ENCODE data around the gene RBBP7.

RBBP7 gene

DNA sequence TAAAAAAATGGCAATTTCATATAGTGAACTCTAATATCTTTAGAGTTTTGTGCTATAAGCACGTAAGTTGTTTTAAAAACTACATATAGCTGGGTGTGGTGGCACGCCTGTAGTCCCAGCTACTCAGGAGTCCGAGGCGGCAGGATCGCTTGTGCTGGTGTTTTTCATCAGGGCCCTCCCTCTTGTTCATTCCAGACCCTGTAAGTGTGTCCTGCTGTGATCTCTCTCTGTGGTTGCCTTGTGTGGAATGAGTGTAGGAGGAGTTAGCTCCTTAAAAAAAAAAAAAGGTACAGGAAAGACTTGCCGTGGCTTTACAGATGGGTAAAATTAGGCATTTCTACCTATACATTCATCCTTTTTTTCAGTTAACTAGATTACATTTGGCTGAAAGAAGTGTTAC, 35.4 kb downstream of the RBBP7 start:
- peaks cover 16% of the 10 kb centered on the region for H3K4me1 ChIP-seq
- no peak overlapping the region for H3K9ac ChIP-seq
- H3K4me2 ChIP-seq (ENCODE audit: low read length), result no peak overlapping the region
- H3K4me3 ChIP-seq (ENCODE audit: low read depth, low read length), result no peak overlapping the region
- no peaks in the 10 kb centered on the region for H3K9me3 ChIP-seq (ENCODE audit: control insufficient read depth, low read length)
- TF ChIP-seq, protein P1, sequence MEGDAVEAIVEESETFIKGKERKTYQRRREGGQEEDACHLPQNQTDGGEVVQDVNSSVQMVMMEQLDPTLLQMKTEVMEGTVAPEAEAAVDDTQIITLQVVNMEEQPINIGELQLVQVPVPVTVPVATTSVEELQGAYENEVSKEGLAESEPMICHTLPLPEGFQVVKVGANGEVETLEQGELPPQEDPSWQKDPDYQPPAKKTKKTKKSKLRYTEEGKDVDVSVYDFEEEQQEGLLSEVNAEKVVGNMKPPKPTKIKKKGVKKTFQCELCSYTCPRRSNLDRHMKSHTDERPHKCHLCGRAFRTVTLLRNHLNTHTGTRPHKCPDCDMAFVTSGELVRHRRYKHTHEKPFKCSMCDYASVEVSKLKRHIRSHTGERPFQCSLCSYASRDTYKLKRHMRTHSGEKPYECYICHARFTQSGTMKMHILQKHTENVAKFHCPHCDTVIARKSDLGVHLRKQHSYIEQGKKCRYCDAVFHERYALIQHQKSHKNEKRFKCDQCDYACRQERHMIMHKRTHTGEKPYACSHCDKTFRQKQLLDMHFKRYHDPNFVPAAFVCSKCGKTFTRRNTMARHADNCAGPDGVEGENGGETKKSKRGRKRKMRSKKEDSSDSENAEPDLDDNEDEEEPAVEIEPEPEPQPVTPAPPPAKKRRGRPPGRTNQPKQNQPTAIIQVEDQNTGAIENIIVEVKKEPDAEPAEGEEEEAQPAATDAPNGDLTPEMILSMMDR (IDR thresholded peaks at IDR 0.05), result no peak
- no peaks in the 10 kb centered on the region for H3K79me2 ChIP-seq
- peak overlapping the region; percentile 49 for H3K27ac ChIP-seq
- H3K36me3 ChIP-seq (ENCODE audit: control insufficient read depth, insufficient read depth, low read length), result no peaks in the 10 kb centered on the region
- H2AFZ ChIP-seq, result no peak overlapping the region
- H3K27me3 ChIP-seq (ENCODE audit: control insufficient read depth, insufficient read depth, low read length), result no peaks in the 10 kb centered on the region

DNA sequence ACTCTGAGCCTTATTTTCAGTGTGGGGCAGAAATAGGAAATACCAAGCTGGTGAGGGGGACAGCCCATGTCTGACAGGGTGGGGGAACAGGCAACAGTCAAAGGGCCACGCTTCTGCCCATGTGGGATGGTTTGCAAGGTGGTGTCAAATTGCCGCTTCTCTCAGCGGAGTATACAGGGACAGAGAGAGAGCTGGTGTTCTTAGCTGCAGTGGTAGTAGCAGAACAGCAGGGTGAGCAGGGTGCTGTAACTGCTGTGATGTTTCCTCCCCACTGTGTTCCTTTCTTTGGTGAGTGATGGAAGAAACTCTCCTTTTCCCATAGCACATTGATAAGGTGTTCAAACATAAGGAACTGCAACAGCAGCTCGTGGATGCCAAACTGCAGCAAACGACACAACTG, 37.9 kb downstream of the RBBP7 start:
- Histone ChIP-seq H3K4me3 (ENCODE audit: low read depth, low read length) (peak overlapping the region; percentile 25), H3K27me3 (ENCODE audit: control insufficient read depth, insufficient read depth, low read length) (no peaks in the 10 kb centered on the region)

DNA sequence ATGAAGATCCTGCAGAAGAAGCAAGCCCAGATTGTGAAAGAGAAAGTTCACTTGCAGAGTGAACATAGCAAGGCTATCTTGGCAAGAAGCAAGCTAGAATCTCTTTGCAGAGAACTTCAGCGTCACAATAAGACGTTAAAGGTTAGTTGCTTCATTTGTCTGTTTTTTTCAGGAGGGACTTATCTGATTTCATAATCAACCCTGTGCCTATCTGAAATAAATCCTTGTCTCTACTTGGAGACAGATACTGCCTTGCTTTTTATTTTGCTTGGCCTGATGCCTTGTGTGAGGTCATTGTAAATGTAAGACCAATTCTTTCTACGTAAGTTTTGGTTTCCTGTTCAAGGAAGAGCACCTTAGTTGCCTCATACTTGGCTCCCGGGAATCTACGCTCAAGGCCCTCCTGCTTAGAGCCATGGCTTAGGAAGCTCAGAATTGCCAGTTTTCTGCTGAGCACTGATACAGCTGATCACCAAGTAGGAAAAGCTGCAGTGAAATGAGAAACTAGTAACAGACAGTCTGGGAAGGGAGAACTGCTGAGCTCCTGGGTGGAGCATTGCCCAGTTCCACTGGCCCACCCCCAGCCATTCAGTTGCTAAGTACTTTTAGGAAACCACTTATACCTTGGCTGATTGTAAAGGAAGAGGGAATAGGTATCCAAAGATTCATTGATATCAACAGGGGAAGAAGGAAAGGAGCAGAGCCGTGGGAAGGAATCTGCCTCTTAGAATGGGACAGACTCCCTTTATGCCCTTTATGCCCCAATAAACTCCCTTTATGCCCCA, 41.8 kb downstream of the RBBP7 start:
- Histone ChIP-seq H3K9me3 (ENCODE audit: control insufficient read depth, low read length) (no peaks in the 10 kb centered on the region), H2AFZ (no peak overlapping the region), H3K4me3 (ENCODE audit: low read depth, low read length) (no peak overlapping the region), H3K9ac (no peak overlapping the region), H3K27ac (peak overlapping the region; percentile 82), H3K4me2 (ENCODE audit: low read length) (peak overlapping the region; percentile 22), H3K36me3 (ENCODE audit: control insufficient read depth, insufficient read depth, low read length) (no peaks in the 10 kb centered on the region), H3K27me3 (ENCODE audit: control insufficient read depth, insufficient read depth, low read length) (no peaks in the 10 kb centered on the region), H3K4me1 (no peaks in the 10 kb centered on the region), H3K79me2 (no peaks in the 10 kb centered on the region)
- TF ChIP-seq, protein P1 (IDR thresholded peaks at IDR 0.05), result no peak

More for the DNA sequence above, 37.9 kb downstream of the RBBP7 start:
- Histone ChIP-seq H3K9me3 (ENCODE audit: control insufficient read depth, low read length) (no peaks in the 10 kb centered on the region), H2AFZ (no peak overlapping the region), H3K4me1 (peaks cover 9% of the 10 kb centered on the region), H3K79me2 (no peaks in the 10 kb centered on the region), H3K4me2 (ENCODE audit: low read length) (peak overlapping the region; percentile 42), H3K36me3 (ENCODE audit: control insufficient read depth, insufficient read depth, low read length) (no peaks in the 10 kb centered on the region), H3K9ac (no peak overlapping the region), H3K27ac (no peak overlapping the region)
- TF ChIP-seq, protein P1 (IDR thresholded peaks at IDR 0.05), result no peak

DNA sequence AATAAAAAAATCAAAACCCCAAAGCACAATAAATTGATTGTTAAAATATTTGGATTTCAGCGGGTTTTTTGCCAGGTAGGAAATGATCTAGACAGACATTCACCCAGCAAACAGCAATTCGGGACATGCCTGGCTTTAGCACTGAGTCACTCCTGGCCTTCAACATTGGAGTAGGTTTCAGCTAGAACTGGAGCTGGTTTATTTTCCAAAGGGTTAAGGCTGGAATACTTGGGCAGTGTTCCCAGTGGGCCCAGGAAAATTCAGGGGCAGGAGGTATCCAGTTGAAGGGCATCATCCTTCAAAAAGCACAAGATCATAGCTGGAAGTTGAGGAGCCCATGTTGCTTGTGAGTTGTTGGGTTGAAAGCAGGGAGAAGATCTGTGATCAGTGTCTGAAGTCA, 42.9 kb downstream of the RBBP7 start:
- H3K4me1 ChIP-seq, result no peaks in the 10 kb centered on the region
- no peak overlapping the region for H3K4me2 ChIP-seq (ENCODE audit: low read length)
- H3K9me3 ChIP-seq (ENCODE audit: control insufficient read depth, low read length), result no peaks in the 10 kb centered on the region
- TF ChIP-seq, protein P1 (IDR thresholded peaks at IDR 0.05), result no peak
- H2AFZ ChIP-seq, result no peak overlapping the region
- H3K9ac ChIP-seq, result no peak overlapping the region
- H3K36me3 ChIP-seq (ENCODE audit: control insufficient read depth, insufficient read depth, low read length), result no peaks in the 10 kb centered on the region
- H3K27me3 ChIP-seq (ENCODE audit: control insufficient read depth, insufficient read depth, low read length), result no peaks in the 10 kb centered on the region
- no peaks in the 10 kb centered on the region for H3K79me2 ChIP-seq
- H3K27ac ChIP-seq, result no peak overlapping the region
- H3K4me3 ChIP-seq (ENCODE audit: low read depth, low read length), result no peak overlapping the region

DNA sequence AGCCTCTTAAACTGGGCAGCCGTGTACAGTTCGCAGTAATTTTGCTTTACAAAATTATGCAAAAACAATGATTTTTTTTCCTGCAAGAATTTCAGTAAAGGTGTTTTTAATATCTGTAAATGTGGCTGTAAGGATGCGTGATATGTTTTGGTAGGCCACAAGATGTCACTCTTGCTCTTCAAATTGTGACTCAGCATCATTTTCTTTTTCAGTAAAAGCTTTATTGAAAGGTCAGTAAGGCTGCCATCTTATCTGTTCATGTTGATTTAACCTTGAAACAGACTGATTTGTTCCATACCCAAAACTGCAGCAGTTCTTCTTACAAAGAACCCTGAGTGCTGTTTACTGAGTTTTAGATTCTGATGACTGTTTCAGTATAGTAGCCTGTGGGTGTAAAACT, 44.0 kb downstream of the RBBP7 start:
- Histone ChIP-seq H3K9ac (no peak overlapping the region), H3K9me3 (ENCODE audit: control insufficient read depth, low read length) (no peaks in the 10 kb centered on the region), H2AFZ (no peak overlapping the region), H3K27ac (peak overlapping the region; percentile 36), H3K79me2 (no peaks in the 10 kb centered on the region), H3K27me3 (ENCODE audit: control insufficient read depth, insufficient read depth, low read length) (no peaks in the 10 kb centered on the region), H3K36me3 (ENCODE audit: control insufficient read depth, insufficient read depth, low read length) (no peaks in the 10 kb centered on the region), H3K4me3 (ENCODE audit: low read depth, low read length) (no peak overlapping the region), H3K4me2 (ENCODE audit: low read length) (no peak overlapping the region), H3K4me1 (no peaks in the 10 kb centered on the region)
- TF ChIP-seq, protein P1 (IDR thresholded peaks at IDR 0.05), result peak; percentile 33
